Neural progenitor cell (in vitro differentiated cells): ENCODE results near the gene ANKS4B. TPM values are rescaled to one million over a fixed set of nuclear protein-coding genes. Genes with fewer than 3 reads are reported as not detected.

Experiments
- DNase-seq: peaks from one replicate; pipeline ENCODE4 v3.0.0-alpha.2; 2016; ENCODE audit warnings: low spot score
- H2AFZ ChIP-seq: fragments of 200-600 bp; sonication (generic); replicated peaks from 2 replicates; pipeline ENCODE4 v1.6.1; 2016; ENCODE audit warnings: antibody characterized with exemption
- H3F3A ChIP-seq: fragments of 200-600 bp; sonication (generic); 2 replicates; pipeline ENCODE4 v1.6.1; 2016; ENCODE audit warnings: antibody characterized with exemption, low read depth
- H3K27ac ChIP-seq: fragments of 200-600 bp; sonication (generic); 2 replicates; pipeline ENCODE4 v1.5.1; 2016; ENCODE audit warnings: mild to moderate bottlenecking
- H3K27me3 ChIP-seq: fragments of 200-600 bp; sonication (generic); 2 replicates; pipeline ENCODE4 v1.6.1; 2016; ENCODE audit warnings: mild to moderate bottlenecking, moderate library complexity
- H3K36me3 ChIP-seq: fragments of 200-600 bp; sonication (generic); 2 replicates; pipeline ENCODE4 v1.5.1; 2016
- H3K4me1 ChIP-seq: fragments of 200-600 bp; sonication (generic); 2 replicates; pipeline ENCODE4 v1.6.1; 2016; ENCODE audit warnings: mixed run types
- H3K4me2 ChIP-seq: fragments of 200-600 bp; sonication (generic); 2 replicates; pipeline ENCODE4 v1.6.1; 2016
- H3K4me3 ChIP-seq: fragments of 200-600 bp; sonication (generic); 2 replicates; pipeline ENCODE4 v1.5.1; 2016
- H3K79me2 ChIP-seq: fragments of 200-600 bp; sonication (generic); 2 replicates; pipeline ENCODE4 v1.6.1; 2016; ENCODE audit warnings: low read depth
- H3K9ac ChIP-seq: fragments of 200-600 bp; sonication (generic); 2 replicates; pipeline ENCODE4 v1.6.1; 2016
- H3K9me3 ChIP-seq: fragments of 200-600 bp; sonication (generic); 2 replicates; pipeline ENCODE4 v1.5.1; 2016; ENCODE audit warnings: low read depth
- H4K20me1 ChIP-seq: fragments of 200-600 bp; sonication (generic); 2 replicates; pipeline ENCODE4 v1.6.1; 2016; ENCODE audit warnings: low read depth
- H3K27ac Mint-ChIP-seq: 3 replicates; pipeline ENCODE4 v1.8.0; 2021; ENCODE audit warnings: mixed read lengths
- H3K27me3 Mint-ChIP-seq: 2 replicates; pipeline ENCODE4 v1.8.0; 2022; ENCODE audit warnings: low read depth, mild to moderate bottlenecking, inconsistent platforms, moderate library complexity, mixed read lengths; ENCODE audit not compliant: insufficient read depth
- H3K36me3 Mint-ChIP-seq: 3 replicates; pipeline ENCODE4 v1.8.0; 2021; ENCODE audit warnings: mixed read lengths
- H3K4me1 Mint-ChIP-seq: 3 replicates; pipeline ENCODE4 v1.8.0; 2021; ENCODE audit warnings: mixed read lengths
- H3K4me3 Mint-ChIP-seq: 3 replicates; pipeline ENCODE4 v1.8.0; 2021; ENCODE audit warnings: mild to moderate bottlenecking, moderate library complexity, mixed read lengths
- H3K9me3 Mint-ChIP-seq: 3 replicates; pipeline ENCODE4 v1.8.0; 2020; ENCODE audit warnings: mixed read lengths
- EZH2 ChIP-seq: fragments of 200-600 bp; sonication (generic); IDR thresholded peaks from 2 replicates; pipeline ENCODE4 v1.6.1; 2017; ENCODE audit warnings: antibody characterized with exemption, mild to moderate bottlenecking, moderate library complexity
- EZH2phosphoT487 ChIP-seq: fragments of 200-600 bp; sonication (generic); IDR thresholded peaks from 2 replicates; pipeline ENCODE4 v1.6.1; 2017; ENCODE audit warnings: antibody characterized with exemption
- total RNA-seq: library from RNA; depleted of rRNA; stranded (reverse); fragments of >200 nt; gene quantifications from 2 replicates; pipeline ENCODE4 v1.2.3, GENCODE V29; 2015; ENCODE audit warnings: low replicate concordance
- TF ChIP-seq, protein P1 (sequence below): fragments of 200-600 bp; sonication (generic); IDR thresholded peaks from 2 replicates; pipeline ENCODE4 v1.5.1; 2017; ENCODE audit warnings: antibody characterized with exemption, mild to moderate bottlenecking

The ANKS4B gene
- total RNA-seq, 1 donor from 2014 or later = not detected

DNA sequence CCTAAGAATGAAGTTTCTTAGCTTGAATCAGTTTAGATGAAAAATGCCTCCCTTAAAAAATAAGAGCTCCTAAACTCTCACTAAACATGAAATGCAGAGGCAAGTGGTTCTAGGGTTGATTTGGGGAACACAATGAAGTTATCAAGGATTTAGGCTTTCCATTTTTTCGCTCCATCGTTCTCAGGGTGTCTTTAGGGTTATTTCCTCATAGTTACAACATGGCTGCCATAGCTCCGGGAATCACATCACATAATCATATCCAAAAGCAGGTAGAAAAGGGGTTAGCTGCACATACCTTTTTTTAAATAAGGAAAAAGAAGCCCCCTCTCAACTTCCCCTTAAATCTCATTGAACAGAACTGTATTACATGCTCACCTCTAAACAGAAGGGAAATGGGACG, 43.5 kb upstream of the ANKS4B start:
- Histone ChIP-seq H3K4me2 (no peak overlapping the region), H3F3A (no peaks in the 10 kb centered on the region), H4K20me1 (no peaks in the 10 kb centered on the region), H3K4me1 (no peaks in the 10 kb centered on the region), H3K36me3 (no peaks in the 10 kb centered on the region), H3K9me3 (no peaks in the 10 kb centered on the region), H2AFZ (no peak overlapping the region), H3K79me2 (no peaks in the 10 kb centered on the region), H3K9ac (no peak overlapping the region), H3K4me3 (no peak overlapping the region), H3K27ac (no peak overlapping the region), H3K27me3 (peaks cover 16% of the 10 kb centered on the region)
- Mint-ChIP-seq H3K4me1 (peaks cover 3% of the 10 kb centered on the region), H3K4me3 (no peak overlapping the region), H3K9me3 (no peaks in the 10 kb centered on the region), H3K27ac (no peak overlapping the region), H3K36me3 (no peaks in the 10 kb centered on the region), H3K27me3 (peaks cover 2% of the 10 kb centered on the region)
- TF ChIP-seq EZH2phosphoT487 (no peak), EZH2 (no peak)
- TF ChIP-seq, protein P1, sequence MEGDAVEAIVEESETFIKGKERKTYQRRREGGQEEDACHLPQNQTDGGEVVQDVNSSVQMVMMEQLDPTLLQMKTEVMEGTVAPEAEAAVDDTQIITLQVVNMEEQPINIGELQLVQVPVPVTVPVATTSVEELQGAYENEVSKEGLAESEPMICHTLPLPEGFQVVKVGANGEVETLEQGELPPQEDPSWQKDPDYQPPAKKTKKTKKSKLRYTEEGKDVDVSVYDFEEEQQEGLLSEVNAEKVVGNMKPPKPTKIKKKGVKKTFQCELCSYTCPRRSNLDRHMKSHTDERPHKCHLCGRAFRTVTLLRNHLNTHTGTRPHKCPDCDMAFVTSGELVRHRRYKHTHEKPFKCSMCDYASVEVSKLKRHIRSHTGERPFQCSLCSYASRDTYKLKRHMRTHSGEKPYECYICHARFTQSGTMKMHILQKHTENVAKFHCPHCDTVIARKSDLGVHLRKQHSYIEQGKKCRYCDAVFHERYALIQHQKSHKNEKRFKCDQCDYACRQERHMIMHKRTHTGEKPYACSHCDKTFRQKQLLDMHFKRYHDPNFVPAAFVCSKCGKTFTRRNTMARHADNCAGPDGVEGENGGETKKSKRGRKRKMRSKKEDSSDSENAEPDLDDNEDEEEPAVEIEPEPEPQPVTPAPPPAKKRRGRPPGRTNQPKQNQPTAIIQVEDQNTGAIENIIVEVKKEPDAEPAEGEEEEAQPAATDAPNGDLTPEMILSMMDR = no peak
- DNase-seq = no peak

GRCh38 chr16:21190599-21190998, 42.9 kb upstream of the ANKS4B start:
- Histone ChIP-seq H4K20me1 (no peaks in the 10 kb centered on the region), H2AFZ (no peak overlapping the region), H3K4me2 (no peak overlapping the region), H3F3A (no peaks in the 10 kb centered on the region), H3K27me3 (peaks cover 16% of the 10 kb centered on the region), H3K9me3 (no peaks in the 10 kb centered on the region), H3K4me1 (no peaks in the 10 kb centered on the region), H3K4me3 (no peak overlapping the region), H3K27ac (no peak overlapping the region), H3K36me3 (no peaks in the 10 kb centered on the region), H3K9ac (no peak overlapping the region), H3K79me2 (no peaks in the 10 kb centered on the region)
- Mint-ChIP-seq H3K27ac (no peak overlapping the region), H3K4me1 (peaks cover 3% of the 10 kb centered on the region), H3K9me3 (no peaks in the 10 kb centered on the region), H3K36me3 (no peaks in the 10 kb centered on the region), H3K27me3 (peaks cover 2% of the 10 kb centered on the region), H3K4me3 (no peak overlapping the region)
- DNase-seq = no peak
- TF ChIP-seq EZH2phosphoT487 = no peak
- TF ChIP-seq EZH2 = no peak
- TF ChIP-seq, protein P1 = no peak

DNA sequence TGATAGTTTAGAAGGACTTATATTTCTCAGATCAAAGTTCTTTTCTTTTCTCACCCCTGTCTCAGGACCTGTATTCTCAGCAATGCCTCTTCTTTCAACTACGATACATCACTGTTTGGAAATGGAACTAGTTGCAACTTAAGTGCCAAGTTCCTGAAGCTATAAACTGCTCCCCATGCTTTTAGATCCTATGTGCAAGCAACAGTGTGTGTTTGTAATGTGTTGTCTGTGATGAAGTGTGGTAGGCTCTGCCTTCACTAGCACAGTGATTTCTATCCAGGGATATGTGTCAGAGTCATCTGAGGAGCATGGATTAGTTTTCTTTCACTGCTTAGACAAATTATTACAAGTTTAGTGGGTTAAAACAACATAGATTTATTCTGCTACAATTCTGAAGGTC, 40.5 kb upstream of the ANKS4B start:
- Mint-ChIP-seq H3K27ac (no peak overlapping the region), H3K9me3 (no peaks in the 10 kb centered on the region), H3K4me1 (peaks cover 3% of the 10 kb centered on the region), H3K4me3 (no peak overlapping the region), H3K36me3 (no peaks in the 10 kb centered on the region), H3K27me3 (peaks cover 2% of the 10 kb centered on the region)
- TF ChIP-seq EZH2phosphoT487 (no peak), EZH2 (no peak)
- TF ChIP-seq, protein P1 = no peak
- Histone ChIP-seq H3K27me3 (peaks cover 16% of the 10 kb centered on the region), H3K4me1 (no peaks in the 10 kb centered on the region), H3K9me3 (no peaks in the 10 kb centered on the region), H3K79me2 (no peaks in the 10 kb centered on the region), H2AFZ (no peak overlapping the region), H3K27ac (no peak overlapping the region), H3K9ac (no peak overlapping the region), H3F3A (no peaks in the 10 kb centered on the region), H3K4me2 (no peak overlapping the region), H4K20me1 (no peaks in the 10 kb centered on the region), H3K36me3 (no peaks in the 10 kb centered on the region), H3K4me3 (no peak overlapping the region)
- DNase-seq = no peak
